Raji (cell line): ENCODE data around the gene KCNK10.

Experiments
- POLR2A ChIP-seq: IDR thresholded peaks from 2 replicates; pipeline ENCODE4 v1.6.1; 2011; ENCODE audit warnings: low read depth, low read length, control low read depth; ENCODE audit not compliant: insufficient read depth

Gene KCNK10

DNA sequence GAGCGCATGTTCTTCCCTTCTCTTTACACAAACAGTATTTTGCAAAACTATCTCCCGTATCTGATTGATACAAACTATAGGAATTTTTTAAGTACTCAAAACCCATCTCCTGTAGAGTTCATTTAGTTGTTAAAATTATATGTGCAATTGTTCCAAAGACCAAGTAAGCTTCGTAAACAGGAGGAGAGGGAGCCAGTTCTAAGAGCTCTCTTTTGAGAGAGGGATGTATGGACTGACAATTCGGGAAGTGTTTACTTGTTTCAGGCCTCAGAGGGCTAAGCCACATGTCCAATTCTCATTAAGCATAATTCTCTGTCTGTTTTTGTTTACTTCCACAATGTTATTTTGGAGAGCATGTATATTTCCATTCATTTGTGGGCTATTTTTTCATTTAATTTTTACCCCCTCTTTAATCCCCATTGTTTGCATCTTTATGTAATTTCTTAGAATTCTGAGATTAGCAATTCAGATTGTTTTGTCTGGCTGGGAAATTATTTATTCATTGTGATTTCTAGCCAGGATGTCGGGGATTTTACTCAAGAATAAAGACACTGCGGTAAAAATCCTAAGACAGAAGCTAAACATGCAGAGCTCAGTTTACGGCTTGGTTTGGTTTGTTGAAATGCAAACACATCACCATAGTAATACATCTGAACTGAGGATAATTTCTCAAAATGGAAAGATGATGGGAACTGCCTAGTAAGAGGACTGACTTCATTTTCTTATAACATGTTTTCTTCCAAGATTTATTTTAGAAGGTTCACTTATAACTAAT is 126.8 kb downstream of the KCNK10 start:
- TF ChIP-seq POLR2A, result no peak

DNA sequence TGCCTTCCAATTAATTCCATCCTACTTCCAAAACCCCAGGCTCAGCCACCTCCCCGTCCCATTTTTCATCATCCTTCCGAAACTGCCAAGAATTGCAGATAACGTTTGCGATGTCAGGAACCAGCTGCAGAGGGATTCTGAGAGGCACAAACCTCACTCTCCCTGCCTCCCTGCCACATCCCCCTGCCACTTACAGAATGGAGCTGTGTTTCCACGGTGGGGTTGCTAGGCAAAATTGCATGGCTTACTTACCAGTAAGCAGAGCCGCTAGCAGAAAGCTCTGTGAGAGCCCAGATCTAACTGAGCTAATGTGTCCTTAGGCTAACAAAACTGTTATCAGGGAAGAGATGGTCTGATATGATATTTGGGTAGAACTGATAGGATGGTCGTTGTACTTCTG is 127.4 kb downstream of the KCNK10 start:
- no peak for TF ChIP-seq POLR2A

DNA sequence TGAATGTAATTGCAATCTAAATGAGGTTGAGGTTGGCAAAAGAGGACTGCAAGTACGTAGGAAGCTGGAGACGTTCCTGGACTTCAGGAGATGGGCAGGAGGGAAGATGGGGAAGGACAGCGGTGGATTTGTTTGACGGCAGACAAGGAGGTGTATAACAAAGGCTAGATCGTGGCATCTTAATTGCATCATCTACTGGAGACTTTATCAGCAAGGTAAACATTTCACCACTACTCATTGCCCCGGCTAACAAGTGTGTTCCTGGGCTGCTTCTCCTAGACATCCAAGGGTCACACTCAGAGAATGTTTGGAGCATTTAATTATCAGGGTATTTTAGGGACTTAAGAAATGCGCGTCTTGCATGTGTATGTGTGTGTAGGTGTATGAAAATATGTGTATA is 128.5 kb downstream of the KCNK10 start:
- no peak for TF ChIP-seq POLR2A

DNA sequence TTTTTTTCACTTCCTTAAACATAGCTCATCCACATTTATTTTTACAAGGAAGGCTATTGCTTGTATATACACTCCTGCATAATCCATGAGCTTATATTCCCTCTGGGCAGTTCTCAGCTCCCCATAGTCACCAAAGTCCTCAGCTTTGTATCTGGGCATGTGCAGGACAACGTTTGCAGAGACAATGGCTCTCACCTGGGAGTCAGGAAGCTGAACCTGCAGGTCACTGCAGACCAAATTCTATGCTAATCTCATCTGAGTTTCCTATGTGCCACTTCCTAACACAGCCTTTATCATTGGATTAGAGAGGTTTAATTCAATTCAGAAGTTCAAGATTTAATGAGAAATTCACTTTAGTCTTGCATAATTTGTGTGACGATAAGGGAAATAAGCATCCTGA is 131.5 kb downstream of the KCNK10 start:
- no peak for TF ChIP-seq POLR2A

DNA sequence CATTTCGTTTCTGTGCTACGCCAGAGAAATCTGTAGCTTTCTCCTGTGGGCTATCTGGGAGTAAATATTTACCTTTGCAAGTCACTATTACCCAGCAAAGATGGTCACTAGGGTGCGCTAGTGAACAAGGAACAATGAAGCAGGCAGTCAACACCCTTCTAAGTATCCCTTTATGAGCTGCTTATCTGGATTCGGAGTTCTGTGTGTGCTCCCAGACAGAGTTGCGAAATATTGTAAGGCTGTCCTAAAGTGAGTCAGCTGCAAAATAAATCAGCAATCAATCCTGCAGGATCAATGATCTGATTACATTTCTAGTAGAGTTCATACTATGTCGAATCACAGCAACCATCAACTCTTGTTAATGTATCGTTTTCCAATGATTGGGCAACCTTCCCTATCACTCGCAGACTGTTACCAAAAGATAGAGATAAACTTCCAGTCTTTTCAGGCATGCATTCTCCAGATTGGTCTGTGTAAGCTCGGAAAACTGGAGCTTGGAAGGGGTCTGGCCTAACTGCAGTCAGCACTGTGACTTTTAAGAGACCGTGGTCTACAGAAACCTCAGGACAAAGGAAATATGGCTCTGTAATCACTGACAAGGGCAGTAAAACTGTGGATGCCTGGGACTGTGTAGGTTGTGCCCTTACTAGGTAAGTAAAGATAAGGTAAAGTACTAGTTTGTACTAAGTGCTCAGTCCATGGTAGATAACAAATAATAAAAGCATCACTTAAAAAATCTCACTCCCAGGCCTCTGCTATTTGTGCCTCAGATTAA is 133.5 kb downstream of the KCNK10 start:
- TF ChIP-seq POLR2A, result no peak

DNA sequence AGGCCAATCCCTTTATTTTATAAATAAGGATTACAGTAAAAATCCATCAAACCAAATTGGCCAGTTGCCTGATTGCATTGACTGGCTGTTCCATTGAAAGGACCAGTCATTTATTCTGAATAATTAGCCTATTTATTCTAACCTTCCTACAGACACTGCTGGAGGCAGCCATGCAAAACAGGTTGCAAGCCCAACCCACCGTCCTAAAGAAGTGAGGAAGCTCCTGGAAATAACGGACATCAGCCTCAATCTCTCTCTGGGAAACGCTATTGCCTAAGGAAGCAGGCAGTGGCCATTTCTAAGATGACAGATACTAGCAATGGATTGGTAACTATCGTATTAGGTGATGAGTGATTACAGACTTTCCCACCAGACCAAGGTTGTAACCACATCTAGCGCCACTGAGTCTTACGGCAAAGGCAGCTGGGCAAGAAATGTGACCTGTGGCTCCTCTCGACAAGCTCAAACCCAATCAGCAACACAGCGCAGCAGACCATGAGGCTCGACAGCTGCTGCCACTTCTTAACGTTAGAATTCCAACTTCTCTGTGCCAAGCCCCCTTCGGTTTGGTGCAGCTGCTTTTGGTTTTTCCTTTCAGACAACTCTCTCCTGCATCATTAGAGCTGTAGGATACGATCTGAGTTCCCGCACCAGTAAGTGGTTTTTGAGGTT is 134.2 kb downstream of the KCNK10 start:
- TF ChIP-seq POLR2A, result no peak

DNA sequence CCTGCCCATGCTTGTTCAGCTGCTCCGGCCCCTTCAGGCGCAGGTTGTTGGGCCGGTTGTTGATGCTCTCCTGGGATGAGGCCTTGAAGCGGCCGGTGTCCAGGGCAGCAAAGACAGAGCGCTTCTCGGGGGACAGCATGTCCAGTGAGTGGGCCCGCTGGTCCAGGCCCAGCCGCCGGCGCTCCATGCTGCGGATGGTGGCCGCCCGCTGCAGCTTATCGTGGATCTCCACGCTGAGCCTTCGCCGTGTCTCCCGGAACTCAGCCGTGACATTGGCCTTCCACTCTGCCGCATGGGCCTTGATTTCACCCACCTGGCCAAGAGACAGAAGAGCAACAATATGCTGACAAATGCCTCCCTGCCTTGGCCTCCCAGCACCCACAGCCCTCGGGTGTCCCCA is 137.2 kb downstream of the KCNK10 start:
- TF ChIP-seq POLR2A, result no peak

DNA sequence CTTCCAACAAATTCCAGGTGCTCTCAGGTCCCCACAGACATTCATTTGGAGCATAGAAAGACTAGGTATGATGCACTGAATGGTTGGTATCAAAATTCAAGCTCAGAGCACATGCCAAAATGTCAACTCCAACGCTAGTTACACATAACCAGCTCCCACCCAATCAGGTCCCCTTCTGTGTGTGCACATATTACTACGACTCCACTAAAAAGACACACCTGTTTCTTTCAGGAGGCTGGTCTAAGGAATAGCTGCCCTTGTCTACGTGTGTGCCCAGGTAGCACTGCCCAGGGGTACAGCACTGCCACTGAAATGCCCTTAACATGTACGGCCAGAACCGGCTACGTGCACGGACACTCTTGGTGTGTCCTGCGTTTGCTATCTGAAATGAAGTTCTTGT is 138.1 kb downstream of the KCNK10 start:
- TF ChIP-seq POLR2A, result no peak

DNA sequence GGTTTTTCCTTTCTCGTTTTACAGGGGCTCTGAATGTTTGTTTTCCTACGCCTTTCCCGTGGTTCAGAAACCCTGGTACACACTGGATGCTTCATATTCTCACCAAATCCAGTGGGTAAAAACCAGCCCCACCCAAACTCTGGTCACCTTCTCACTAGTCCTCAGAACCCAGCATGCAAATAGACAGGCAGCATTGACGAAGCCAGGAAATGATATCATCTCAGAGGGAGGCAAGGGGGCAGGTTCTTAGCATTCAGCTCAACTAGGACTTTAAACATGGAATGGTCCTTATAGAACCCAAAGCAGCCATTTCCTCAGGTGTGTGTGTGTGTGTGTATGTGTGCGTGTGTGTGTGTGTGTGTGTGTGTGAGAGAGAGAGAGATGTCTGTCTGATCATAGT is 142.0 kb downstream of the KCNK10 start:
- TF ChIP-seq POLR2A, result no peak

DNA sequence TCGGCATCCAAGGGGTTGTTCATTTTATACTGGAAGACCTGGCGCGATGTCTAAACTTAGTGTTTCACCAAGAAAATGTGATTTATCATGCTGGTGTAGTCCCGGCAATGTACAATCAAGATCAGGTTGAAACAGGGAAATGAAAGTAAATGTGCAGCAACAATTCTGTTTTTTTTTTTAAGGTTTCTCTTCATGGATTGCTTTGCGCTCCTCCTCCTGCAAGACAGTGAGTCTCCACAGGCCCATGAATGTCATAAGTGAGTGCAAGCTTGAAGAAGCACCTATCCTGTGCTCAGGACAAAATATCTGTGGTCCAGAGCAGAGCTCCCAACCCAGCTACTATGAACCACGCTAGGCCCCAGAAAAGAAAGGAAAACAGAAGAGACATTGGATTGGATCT is 143.4 kb downstream of the KCNK10 start:
- TF ChIP-seq POLR2A, result no peak

DNA sequence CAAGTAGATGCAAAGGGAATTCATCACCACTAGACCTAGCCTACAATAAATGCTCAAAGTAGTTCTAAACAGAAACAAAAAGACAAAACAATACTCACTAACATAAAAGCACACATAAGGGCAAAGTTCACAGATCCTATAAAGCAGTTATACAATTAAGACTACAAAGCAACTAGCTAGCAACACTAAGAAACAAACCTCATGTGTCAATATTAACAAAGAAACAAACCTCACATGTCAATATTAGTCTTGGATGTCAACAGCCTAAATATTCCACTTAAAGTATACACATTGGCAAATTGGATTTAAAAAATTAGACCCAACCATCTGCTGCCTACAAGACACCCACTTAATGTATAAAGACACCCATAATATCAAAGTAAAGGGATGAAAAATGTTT is 152.7 kb downstream of the KCNK10 start:
- TF ChIP-seq POLR2A, result no peak

DNA sequence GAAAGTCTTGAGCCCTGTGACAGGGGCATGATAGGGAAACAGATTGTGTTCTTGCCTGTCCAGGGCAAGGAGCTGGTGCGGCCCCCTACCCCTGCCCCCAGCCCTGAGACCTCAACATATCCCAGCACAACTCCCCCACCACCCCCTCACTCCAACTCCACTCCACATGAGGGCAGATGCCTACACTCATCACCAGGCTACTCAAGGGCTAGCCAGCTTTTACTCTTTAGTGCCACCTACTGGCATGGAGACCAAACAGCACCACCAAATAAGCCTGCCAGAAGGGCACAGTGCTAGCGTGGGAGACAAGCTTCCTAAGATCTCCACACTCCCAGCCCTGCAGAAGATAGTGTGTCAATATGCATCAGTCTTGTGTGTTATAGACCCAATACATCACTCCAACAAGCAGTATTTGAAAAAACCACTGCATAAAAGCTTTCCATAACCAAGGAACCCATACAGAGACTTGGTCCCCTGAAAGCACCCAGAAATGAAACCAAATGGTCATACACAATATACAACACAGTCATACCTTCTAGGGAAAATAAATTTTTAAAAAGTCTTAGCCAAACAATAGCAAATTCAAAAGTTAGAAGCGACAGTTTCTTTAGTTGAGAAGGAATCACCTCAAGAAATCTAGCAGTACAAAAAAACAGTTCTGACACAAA is 154.4 kb downstream of the KCNK10 start:
- TF ChIP-seq POLR2A, result no peak

DNA sequence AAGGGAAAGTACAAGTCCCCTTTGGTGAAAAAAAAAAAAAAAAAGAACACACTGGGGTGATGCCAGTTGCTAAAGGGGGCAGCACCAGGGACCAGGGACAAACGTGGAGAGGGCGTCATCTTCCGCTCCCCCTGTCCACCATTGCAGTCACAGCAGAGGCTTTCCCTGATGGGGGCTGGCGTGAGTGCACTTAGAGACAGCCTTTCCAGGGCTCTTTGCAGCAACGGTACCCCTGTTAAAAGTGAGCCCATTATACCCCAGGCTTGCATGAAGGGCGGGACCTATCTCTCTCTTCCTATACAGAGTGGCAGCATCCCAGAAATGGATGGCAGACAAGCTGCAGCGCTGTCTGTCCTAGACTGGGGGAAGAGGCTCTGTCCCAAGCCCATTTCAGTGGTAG is 155.0 kb downstream of the KCNK10 start:
- TF ChIP-seq POLR2A, result no peak

DNA sequence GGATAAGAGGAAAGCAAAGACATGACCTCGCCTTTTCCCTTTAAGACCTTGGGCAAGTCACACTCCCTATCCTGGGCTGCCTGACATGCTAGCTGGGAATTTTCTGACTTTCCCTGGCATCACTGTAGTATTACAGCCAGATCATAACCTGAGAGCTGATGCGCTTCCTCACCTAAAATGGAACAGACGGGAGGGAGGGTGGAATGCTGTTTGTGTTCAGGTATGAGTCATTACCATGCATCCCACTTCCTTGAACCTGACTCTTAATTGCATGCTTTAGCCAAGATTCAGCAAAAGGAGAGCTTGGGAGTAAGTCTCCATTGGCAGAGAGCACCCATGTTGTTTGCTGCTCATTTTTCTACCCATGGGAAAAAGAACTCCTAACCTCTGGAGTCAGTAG is 156.5 kb downstream of the KCNK10 start:
- no peak for TF ChIP-seq POLR2A

DNA sequence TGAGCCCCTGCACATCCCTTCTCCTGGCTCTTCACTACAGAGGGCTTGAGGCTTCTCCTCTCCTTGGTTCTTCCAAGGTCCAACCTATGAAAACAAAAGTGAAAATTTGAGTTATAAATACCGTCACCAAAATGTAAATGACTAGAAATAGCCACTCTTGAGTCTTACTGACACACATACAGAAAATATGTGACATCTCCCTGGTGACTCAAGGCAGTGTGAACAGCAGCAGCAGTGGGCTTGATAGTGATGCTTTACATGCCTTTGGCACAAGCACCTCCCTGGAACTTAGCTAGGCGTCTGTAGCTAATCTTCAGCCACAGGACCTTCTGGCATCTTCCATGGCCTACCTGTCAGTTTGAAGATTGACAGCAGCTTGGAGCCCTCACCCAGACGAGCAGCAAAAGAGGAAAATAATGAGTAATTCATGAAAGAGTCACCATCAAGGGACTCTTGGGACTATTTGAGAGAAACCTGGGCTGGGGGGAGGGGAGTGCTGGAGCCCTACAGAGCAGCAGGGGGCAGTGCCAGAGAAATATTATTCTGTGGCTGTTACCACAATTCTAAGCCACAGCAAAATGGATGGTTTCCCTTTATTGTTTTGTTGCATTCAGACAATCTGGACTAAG is 158.0 kb downstream of the KCNK10 start:
- TF ChIP-seq POLR2A, result no peak

DNA sequence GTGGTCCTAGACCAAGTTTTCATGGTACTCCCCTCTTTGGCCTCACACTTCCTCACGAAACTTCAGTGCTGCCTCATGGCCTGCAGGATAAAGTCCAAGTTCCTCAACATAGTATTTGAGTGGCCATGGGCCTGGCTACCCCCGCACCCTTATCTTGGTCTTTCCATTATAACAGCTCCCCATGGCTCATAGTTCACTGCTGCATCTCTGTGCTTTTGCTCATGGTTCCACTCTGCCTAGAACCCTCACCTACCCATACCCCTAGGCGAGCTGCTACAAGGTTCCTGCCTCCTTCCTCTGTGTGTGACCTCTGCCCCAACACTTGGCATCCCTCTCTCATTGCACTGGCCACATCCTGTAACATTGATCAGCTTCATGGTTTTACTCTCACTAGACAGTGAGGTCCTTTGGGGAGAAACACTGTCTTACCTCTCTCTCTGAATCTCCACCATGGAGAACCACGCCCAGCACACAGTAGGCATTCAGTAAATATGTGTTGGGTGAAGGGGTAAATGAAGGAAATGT is 159.3 kb downstream of the KCNK10 start:
- no peak for TF ChIP-seq POLR2A
